ENCODE results near the gene AGAP1. TPM values are rescaled to one million over a fixed set of nuclear protein-coding genes. Genes with fewer than 3 reads are reported as not detected.

The AGAP1 gene
- total and polyA plus RNA-seq, 4 donors = 2.0 to 8.5 (median 5.4) TPM

DNA sequence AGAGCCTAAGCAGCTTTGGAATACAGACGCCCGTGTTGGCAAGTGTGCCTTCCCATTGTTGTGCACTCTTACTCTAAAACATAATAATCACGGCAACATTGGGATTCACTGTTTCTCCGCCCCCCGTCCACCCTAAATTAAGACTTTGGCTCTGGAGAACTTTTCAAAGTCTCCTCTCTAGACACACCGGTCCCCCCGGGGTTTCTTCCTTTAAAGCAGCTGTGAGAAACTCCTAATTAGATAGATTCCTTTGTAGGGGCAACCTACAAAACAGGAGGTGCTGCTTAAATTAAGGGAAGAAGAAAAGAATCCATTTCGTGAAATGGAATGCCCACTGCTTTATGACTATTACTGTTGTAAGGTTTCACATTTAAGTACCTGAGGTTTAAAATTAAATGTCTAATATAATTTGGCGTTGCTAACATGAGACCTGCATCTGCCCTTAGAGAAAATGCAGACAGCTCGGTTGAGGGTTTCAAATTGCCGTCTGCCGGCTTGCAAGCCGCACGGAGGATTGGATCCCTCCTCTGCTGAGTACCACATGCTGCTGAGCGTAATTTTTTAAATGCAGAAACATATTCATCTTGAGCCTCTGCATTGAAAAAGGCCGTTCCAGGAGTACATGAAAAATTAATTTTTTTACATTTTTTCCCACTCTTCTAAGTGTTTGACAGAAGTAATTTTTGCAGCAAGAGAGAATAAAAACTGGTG, 441.1 kb downstream of the AGAP1 start:
- no peaks in the 10 kb centered on the region for H3K27me3 ChIP-seq (ENCODE audit: control insufficient read depth in 4 of 4, insufficient read depth in 4 of 4, low read length in 3 of 4)
- H3K4me1 ChIP-seq (ENCODE audit: control insufficient read depth in 4 of 4, insufficient read depth in 4 of 4, low read length in 3 of 4) = peaks cover 0 to 5% (median 3%) of the 10 kb centered on the region in 4 donors
- WGBS = 95% methylated on average over 16 of the region's 16 CpGs
- H3K27ac ChIP-seq (ENCODE audit: low read depth in 1 of 2, low read length in 2 of 2) = no peak overlapping the region
- no peaks in the 10 kb centered on the region for H3K9me3 ChIP-seq (ENCODE audit: control insufficient read depth in 4 of 4, low read length in 3 of 4)
- no peak for DNase-seq (ENCODE audit: low spot score)
- no peak overlapping the region for H3K4me3 ChIP-seq (ENCODE audit: low read depth in 1 of 3, low read length in 3 of 3)
- no peak overlapping the region for H3K9ac ChIP-seq (ENCODE audit: low read depth in 1 of 2, low read length in 2 of 2)
- no peak for TF ChIP-seq JUND (IDR thresholded peaks at IDR 0.05)
- no peak for TF ChIP-seq FOXA2 (IDR thresholded peaks at IDR 0.05)
- no peak for TF ChIP-seq RAD21 (IDR thresholded peaks at IDR 0.05)
- H3K36me3 ChIP-seq (ENCODE audit: control insufficient read depth in 4 of 4, insufficient read depth in 3 of 4, low read depth in 1 of 4, low read length in 3 of 4) = peaks cover 0 to 8% (median 3%) of the 10 kb centered on the region in 4 donors

DNA sequence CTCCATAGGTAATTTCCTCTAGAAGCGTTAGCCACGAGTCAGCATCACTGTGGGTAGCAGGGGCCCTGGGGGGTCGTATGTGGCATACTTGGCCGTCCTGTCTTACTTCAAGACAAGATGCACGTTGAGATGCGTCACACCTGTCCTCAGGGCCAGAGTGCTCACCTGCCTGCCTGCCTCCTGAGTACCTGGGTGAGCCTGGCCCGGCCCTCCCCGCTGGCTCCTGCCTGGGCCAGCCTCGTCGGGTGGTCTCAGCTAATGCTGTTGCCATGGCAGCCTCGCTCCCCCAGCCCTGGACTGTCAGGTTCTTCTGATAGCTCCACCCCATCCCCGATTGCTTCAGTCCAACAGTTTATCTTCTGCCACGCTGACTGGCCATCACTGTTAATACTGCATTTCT, 441.9 kb downstream of the AGAP1 start:
- peaks cover 0 to 5% (median 3%) of the 10 kb centered on the region in 4 donors for H3K4me1 ChIP-seq (ENCODE audit: control insufficient read depth in 4 of 4, insufficient read depth in 4 of 4, low read length in 3 of 4)
- peaks cover 0 to 8% (median 3%) of the 10 kb centered on the region in 4 donors for H3K36me3 ChIP-seq (ENCODE audit: control insufficient read depth in 4 of 4, insufficient read depth in 3 of 4, low read depth in 1 of 4, low read length in 3 of 4)
- DNase-seq (ENCODE audit: low spot score) = no peak
- no peak overlapping the region for H3K9ac ChIP-seq (ENCODE audit: low read depth in 1 of 2, low read length in 2 of 2)
- H3K9me3 ChIP-seq (ENCODE audit: control insufficient read depth in 4 of 4, low read length in 3 of 4) = no peaks in the 10 kb centered on the region
- TF ChIP-seq SP1 (IDR thresholded peaks at IDR 0.05) = no peak
- TF ChIP-seq HNF4G (IDR thresholded peaks at IDR 0.05) = no peak
- TF ChIP-seq FOXA1 (IDR thresholded peaks at IDR 0.05) = no peak
- TF ChIP-seq, protein P1, sequence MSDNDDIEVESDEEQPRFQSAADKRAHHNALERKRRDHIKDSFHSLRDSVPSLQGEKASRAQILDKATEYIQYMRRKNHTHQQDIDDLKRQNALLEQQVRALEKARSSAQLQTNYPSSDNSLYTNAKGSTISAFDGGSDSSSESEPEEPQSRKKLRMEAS (IDR thresholded peaks at IDR 0.05) = no peak
- TF ChIP-seq EGR1 (IDR thresholded peaks at IDR 0.05; ENCODE audit: low read depth in 2 of 2) = no peak
- no peak for TF ChIP-seq RAD21 (IDR thresholded peaks at IDR 0.05)
- no peak for TF ChIP-seq YY1 (IDR thresholded peaks at IDR 0.05)
- no peak for TF ChIP-seq RXRA (IDR thresholded peaks at IDR 0.05)
- no peaks in the 10 kb centered on the region for H3K27me3 ChIP-seq (ENCODE audit: control insufficient read depth in 4 of 4, insufficient read depth in 4 of 4, low read length in 3 of 4)
- no peak overlapping the region for H3K4me3 ChIP-seq (ENCODE audit: low read depth in 1 of 3, low read length in 3 of 3)
- 94% methylated on average over 13 of the region's 13 CpGs for WGBS
- no peak overlapping the region for H3K27ac ChIP-seq (ENCODE audit: low read depth in 1 of 2, low read length in 2 of 2)

DNA sequence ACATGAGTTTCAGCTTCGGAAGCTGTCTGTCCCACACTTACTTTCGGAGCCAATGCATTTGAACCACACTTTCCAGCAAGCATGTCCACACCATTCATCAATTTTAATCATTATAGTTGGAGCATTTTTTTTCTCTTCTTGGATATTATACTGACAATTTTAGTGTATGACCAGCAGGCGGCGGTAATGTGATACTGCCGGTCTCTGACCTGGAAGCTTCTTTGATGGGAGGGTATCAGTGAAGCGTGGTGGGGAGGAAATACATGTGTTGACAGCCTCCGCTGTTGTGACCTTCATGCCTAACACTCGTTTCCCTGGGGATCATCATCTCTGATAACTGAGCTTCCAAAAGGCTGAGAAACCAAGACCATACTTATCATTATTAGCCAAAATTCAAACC, 442.6 kb downstream of the AGAP1 start:
- peaks cover 0 to 8% (median 3%) of the 10 kb centered on the region in 4 donors for H3K36me3 ChIP-seq (ENCODE audit: control insufficient read depth in 4 of 4, insufficient read depth in 3 of 4, low read depth in 1 of 4, low read length in 3 of 4)
- H3K9me3 ChIP-seq (ENCODE audit: control insufficient read depth in 4 of 4, low read length in 3 of 4) = no peaks in the 10 kb centered on the region
- no peaks in the 10 kb centered on the region for H3K27me3 ChIP-seq (ENCODE audit: control insufficient read depth in 4 of 4, insufficient read depth in 4 of 4, low read length in 3 of 4)
- H3K4me3 ChIP-seq (ENCODE audit: low read depth in 1 of 3, low read length in 3 of 3) = no peak overlapping the region
- H3K4me1 ChIP-seq (ENCODE audit: control insufficient read depth in 4 of 4, insufficient read depth in 4 of 4, low read length in 3 of 4) = peaks cover 0 to 5% (median 3%) of the 10 kb centered on the region in 4 donors
- TF ChIP-seq HNF4G (IDR thresholded peaks at IDR 0.05) = no peak
- TF ChIP-seq TAF1 (conservative IDR thresholded peaks at IDR 0.05) = no peak
- TF ChIP-seq RAD21 (IDR thresholded peaks at IDR 0.05) = no peak
- TF ChIP-seq GABPA (IDR thresholded peaks at IDR 0.05 in 1 of 2, conservative IDR thresholded peaks at IDR 0.05 in 1 of 2) = no peak
- TF ChIP-seq, protein P2, sequence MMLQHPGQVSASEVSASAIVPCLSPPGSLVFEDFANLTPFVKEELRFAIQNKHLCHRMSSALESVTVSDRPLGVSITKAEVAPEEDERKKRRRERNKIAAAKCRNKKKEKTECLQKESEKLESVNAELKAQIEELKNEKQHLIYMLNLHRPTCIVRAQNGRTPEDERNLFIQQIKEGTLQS (IDR thresholded peaks at IDR 0.05) = no peak
- no peak for TF ChIP-seq EGR1 (IDR thresholded peaks at IDR 0.05; ENCODE audit: low read depth in 2 of 2)
- no peak for TF ChIP-seq FOXA1 (IDR thresholded peaks at IDR 0.05)
- TF ChIP-seq FOXA2 (IDR thresholded peaks at IDR 0.05) = no peak
- no peak for TF ChIP-seq JUND (IDR thresholded peaks at IDR 0.05)
- DNase-seq (ENCODE audit: low spot score) = no peak
- no peak overlapping the region for H3K27ac ChIP-seq (ENCODE audit: low read depth in 1 of 2, low read length in 2 of 2)
- H3K9ac ChIP-seq (ENCODE audit: low read depth in 1 of 2, low read length in 2 of 2) = no peak overlapping the region
- WGBS = 73% methylated on average over 8 of the region's 8 CpGs

DNA sequence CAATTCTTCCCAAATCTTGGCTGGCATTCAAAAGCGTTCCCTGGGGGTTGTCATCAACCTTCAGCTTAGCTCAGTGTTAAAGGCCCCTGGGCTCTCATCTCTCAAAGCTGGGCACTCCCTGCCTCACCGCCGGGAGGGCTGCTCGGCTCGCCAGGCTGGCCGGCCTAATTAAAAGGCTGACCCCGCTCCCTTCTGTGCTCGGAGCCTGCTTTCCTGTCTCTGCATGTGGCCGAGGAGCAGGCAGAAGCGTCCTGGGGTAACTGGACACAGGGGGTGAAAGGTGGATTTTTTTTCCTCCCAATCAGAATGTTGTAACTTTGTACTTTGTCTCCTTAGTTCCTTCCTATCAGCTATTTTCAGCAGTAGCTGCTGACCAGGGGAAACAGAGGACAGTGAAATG, 443.2 kb downstream of the AGAP1 start:
- H3K27me3 ChIP-seq (ENCODE audit: control insufficient read depth in 4 of 4, insufficient read depth in 4 of 4, low read length in 3 of 4) = no peaks in the 10 kb centered on the region
- peaks cover 0 to 5% (median 3%) of the 10 kb centered on the region in 4 donors for H3K4me1 ChIP-seq (ENCODE audit: control insufficient read depth in 4 of 4, insufficient read depth in 4 of 4, low read length in 3 of 4)
- TF ChIP-seq RXRA (IDR thresholded peaks at IDR 0.05) (peak; percentile 32 to 48), GABPA (IDR thresholded peaks at IDR 0.05 in 1 of 2, conservative IDR thresholded peaks at IDR 0.05 in 1 of 2) (no peak), YY1 (IDR thresholded peaks at IDR 0.05) (no peak), HNF4G (IDR thresholded peaks at IDR 0.05) (no peak), JUND (IDR thresholded peaks at IDR 0.05) (no peak), HNF4A (conservative IDR thresholded peaks at IDR 0.05) (peak; percentile 59 to 68), FOXA1 (IDR thresholded peaks at IDR 0.05) (no peak), RAD21 (IDR thresholded peaks at IDR 0.05) (no peak), SP1 (IDR thresholded peaks at IDR 0.05) (peak; percentile 60), FOXA2 (IDR thresholded peaks at IDR 0.05) (no peak), TAF1 (conservative IDR thresholded peaks at IDR 0.05) (no peak)
- TF ChIP-seq, protein P3, sequence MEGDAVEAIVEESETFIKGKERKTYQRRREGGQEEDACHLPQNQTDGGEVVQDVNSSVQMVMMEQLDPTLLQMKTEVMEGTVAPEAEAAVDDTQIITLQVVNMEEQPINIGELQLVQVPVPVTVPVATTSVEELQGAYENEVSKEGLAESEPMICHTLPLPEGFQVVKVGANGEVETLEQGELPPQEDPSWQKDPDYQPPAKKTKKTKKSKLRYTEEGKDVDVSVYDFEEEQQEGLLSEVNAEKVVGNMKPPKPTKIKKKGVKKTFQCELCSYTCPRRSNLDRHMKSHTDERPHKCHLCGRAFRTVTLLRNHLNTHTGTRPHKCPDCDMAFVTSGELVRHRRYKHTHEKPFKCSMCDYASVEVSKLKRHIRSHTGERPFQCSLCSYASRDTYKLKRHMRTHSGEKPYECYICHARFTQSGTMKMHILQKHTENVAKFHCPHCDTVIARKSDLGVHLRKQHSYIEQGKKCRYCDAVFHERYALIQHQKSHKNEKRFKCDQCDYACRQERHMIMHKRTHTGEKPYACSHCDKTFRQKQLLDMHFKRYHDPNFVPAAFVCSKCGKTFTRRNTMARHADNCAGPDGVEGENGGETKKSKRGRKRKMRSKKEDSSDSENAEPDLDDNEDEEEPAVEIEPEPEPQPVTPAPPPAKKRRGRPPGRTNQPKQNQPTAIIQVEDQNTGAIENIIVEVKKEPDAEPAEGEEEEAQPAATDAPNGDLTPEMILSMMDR (IDR thresholded peaks at IDR 0.05; ENCODE audit: low read depth, low read length, missing input control) = no peak
- TF ChIP-seq, protein P4, sequence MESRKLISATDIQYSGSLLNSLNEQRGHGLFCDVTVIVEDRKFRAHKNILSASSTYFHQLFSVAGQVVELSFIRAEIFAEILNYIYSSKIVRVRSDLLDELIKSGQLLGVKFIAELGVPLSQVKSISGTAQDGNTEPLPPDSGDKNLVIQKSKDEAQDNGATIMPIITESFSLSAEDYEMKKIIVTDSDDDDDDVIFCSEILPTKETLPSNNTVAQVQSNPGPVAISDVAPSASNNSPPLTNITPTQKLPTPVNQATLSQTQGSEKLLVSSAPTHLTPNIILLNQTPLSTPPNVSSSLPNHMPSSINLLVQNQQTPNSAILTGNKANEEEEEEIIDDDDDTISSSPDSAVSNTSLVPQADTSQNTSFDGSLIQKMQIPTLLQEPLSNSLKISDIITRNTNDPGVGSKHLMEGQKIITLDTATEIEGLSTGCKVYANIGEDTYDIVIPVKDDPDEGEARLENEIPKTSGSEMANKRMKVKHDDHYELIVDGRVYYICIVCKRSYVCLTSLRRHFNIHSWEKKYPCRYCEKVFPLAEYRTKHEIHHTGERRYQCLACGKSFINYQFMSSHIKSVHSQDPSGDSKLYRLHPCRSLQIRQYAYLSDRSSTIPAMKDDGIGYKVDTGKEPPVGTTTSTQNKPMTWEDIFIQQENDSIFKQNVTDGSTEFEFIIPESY (IDR thresholded peaks at IDR 0.05) = no peak
- H3K4me3 ChIP-seq (ENCODE audit: low read depth in 1 of 3, low read length in 3 of 3) = no peak overlapping the region
- peaks cover 0 to 4% (median 3%) of the 10 kb centered on the region in 4 donors for H3K36me3 ChIP-seq (ENCODE audit: control insufficient read depth in 4 of 4, insufficient read depth in 3 of 4, low read depth in 1 of 4, low read length in 3 of 4)
- 38% methylated on average over 10 of the region's 10 CpGs for WGBS
- H3K27ac ChIP-seq (ENCODE audit: low read depth in 1 of 2, low read length in 2 of 2) = no peak overlapping the region
- DNase-seq (ENCODE audit: low spot score) = no peak
- H3K9ac ChIP-seq (ENCODE audit: low read depth in 1 of 2, low read length in 2 of 2) = no peak overlapping the region
- no peaks in the 10 kb centered on the region for H3K9me3 ChIP-seq (ENCODE audit: control insufficient read depth in 4 of 4, low read length in 3 of 4)

Measured in liver (tissue), 9 donors.